K562 (cell line): Measurements from ENCODE around the gene DNAJC6. TPM values are rescaled to one million over a fixed set of nuclear protein-coding genes. Genes with fewer than 3 reads are reported as not detected.

Experiments
- CCNT2 ChIP-seq: IDR thresholded peaks from 2 replicates; pipeline ENCODE4 v1.6.1; 2011; ENCODE audit warnings: borderline replicate concordance, low read depth, mild to moderate bottlenecking, moderate library complexity, mixed read lengths, low read length; ENCODE audit not compliant: insufficient read length; ENCODE audit errors: extremely low read depth
- POLR3G ChIP-seq: IDR thresholded peaks from 2 replicates; pipeline ENCODE4 v1.6.1; 2011; ENCODE audit not compliant: insufficient read length, insufficient replicate concordance; ENCODE audit errors: extremely low read depth
- PREB ChIP-seq: sonication (generic); formaldehyde crosslinking; IDR thresholded peaks from 2 replicates; pipeline ENCODE4 v1.8.1; 2023; ENCODE audit warnings: mild to moderate bottlenecking, missing genetic modification reagents
- RAD21 ChIP-seq, 2 experiments: fragments of 250-450 bp in 1 of 2; fragments of 450-650 bp in 1 of 2; sonication (Bioruptor Pico) in 1 of 2; formaldehyde crosslinking in 1 of 2; IDR thresholded peaks in 1 of 2; conservative IDR thresholded peaks in 1 of 2; 2 replicates each; pipeline versions ENCODE4 v1.4.0 to v1.8.0; 2020 to 2022; ENCODE audit warnings: mild to moderate bottlenecking in 2 of 2, moderate library complexity in 1 of 2
- SFPQ ChIP-seq: fragments of 200-400 bp; formaldehyde crosslinking; IDR thresholded peaks from 2 replicates; pipeline ENCODE4 v1.6.1; 2017; ENCODE audit warnings: mild to moderate bottlenecking, low read depth, low read length, moderate library complexity
- SMARCC2 ChIP-seq: fragments of 450-650 bp; IDR thresholded peaks from 2 replicates; pipeline ENCODE4 v1.6.1; 2017; ENCODE audit warnings: antibody characterized with exemption, moderate library complexity, mild to moderate bottlenecking, low read depth
- TCF7 ChIP-seq: sonication (generic); IDR thresholded peaks from 2 replicates; pipeline ENCODE4 v1.6.1; 2016; ENCODE audit warnings: antibody characterized with exemption, borderline replicate concordance
- ZBTB40 ChIP-seq, 2 experiments: fragments of 450-650 bp in 1 of 2; sonication (generic) in 1 of 2; formaldehyde crosslinking in 1 of 2; IDR thresholded peaks; 2 replicates each; pipeline versions ENCODE4 v1.7.1 to v1.9.0; 2016 to 2022; ENCODE audit warnings: inconsistent platforms in 1 of 2, mild to moderate bottlenecking in 1 of 2, missing genetic modification reagents in 1 of 2
- ZC3H8 ChIP-seq: fragments of 450-650 bp; IDR thresholded peaks from 2 replicates; pipeline ENCODE4 v1.6.1; 2017
- ZNF655 ChIP-seq: fragments of 250-450 bp; sonication (Bioruptor Pico); IDR thresholded peaks from 2 replicates; pipeline ENCODE4 v1.5.0; 2021
- ZNF696 ChIP-seq: fragments of 250-450 bp; sonication (Bioruptor Pico); conservative IDR thresholded peaks from 2 replicates; pipeline ENCODE4 v1.4.0; 2020; ENCODE audit warnings: mild to moderate bottlenecking, moderate library complexity
- ZNF717 ChIP-seq: fragments of 250-450 bp; sonication (Bioruptor Pico); IDR thresholded peaks from 2 replicates; pipeline ENCODE4 v1.5.0; 2021
- polyA plus RNA-seq, 8 experiments: library from polyadenylated mRNA; depleted of rRNA in 4 of 8; stranded (reverse) in 5 of 8; unstranded in 3 of 8; fragments of >200 nt; fragmentation: Nextera tagmentation in 2 of 8; fragmentation: Illumina TruSeq in 1 of 8; extraction: Ambion mirVana in 2 of 8; extraction: Trizol in 1 of 8; gene quantifications; 2 replicates each; pipeline versions ENCODE4 v1.2.1 to v1.2.3, GENCODE V29; 2011 to 2014; ENCODE audit warnings: inconsistent platforms in 1 of 8, missing spikeins in 1 of 8
- total RNA-seq, 7 experiments: library from RNA; depleted of rRNA in 6 of 7; stranded (reverse); fragments of >200 nt in 6 of 7; fragmentation: Illumina TruSeq in 2 of 7; extraction: Trizol in 2 of 7; gene quantifications; 2 replicates each; pipeline versions ENCODE4 v1.2.1 to v1.2.3, GENCODE V29; 2011 to 2021; ENCODE audit warnings: low replicate concordance in 1 of 7

The DNAJC6 gene
- total and polyA plus RNA-seq, 9 of the 15 experiments (the other 6 are each of a cell fraction or from before 2014, with no cell fraction given) = 6.7 to 78.7 (median 28.0) TPM

- TF ChIP-seq PREB (CRISPR knock-in tag) = no peak
- no peak for TF ChIP-seq ZNF717 (CRISPR knock-in tag)
- TF ChIP-seq ZNF696 = no peak
- no peak for TF ChIP-seq RAD21 (CRISPR knock-in tag; conservative IDR thresholded peaks at IDR 0.05 in 1 of 2, IDR thresholded peaks at IDR 0.05 in 1 of 2)
- peak; percentile 27 for TF ChIP-seq CCNT2
- TF ChIP-seq SFPQ = no peak
- TF ChIP-seq POLR3G = no peak
- TF ChIP-seq ZC3H8 = no peak
- TF ChIP-seq ZBTB40 (IDR thresholded peaks at IDR 0.05) = no peak
- TF ChIP-seq ZBTB40 (CRISPR knock-in tag; IDR thresholded peaks at IDR 0.05) = no peak
- TF ChIP-seq SMARCC2 = peak; percentile 59; the same call in 1 of the 2 replicates
- no peak for TF ChIP-seq TCF7
- TF ChIP-seq ZNF655 (CRISPR knock-in tag) = no peak
Observed at GRCh38 chr1:65277605-65278347, 31.6 kb upstream of the DNAJC6 start (continued).
